OCI-LY7 (cell line): ENCODE data around the gene STIP1.

Experiments used
- CTCF ChIP-seq: fragments of 200-600 bp; sonication (generic); conservative IDR thresholded peaks from 2 replicates; pipeline ENCODE4 v1.5.1; 2014; ENCODE audit warnings: mild to moderate bottlenecking, antibody characterized with exemption, low read length, moderate library complexity, mixed read lengths
- EZH2phosphoT487 ChIP-seq: fragments of 200-600 bp; sonication (generic); IDR thresholded peaks from 2 replicates; pipeline ENCODE4 v1.6.1; 2018; ENCODE audit warnings: low read depth, borderline replicate concordance, mild to moderate bottlenecking, mixed run types, antibody characterized with exemption, low read length, moderate library complexity, mixed read lengths

DNA sequence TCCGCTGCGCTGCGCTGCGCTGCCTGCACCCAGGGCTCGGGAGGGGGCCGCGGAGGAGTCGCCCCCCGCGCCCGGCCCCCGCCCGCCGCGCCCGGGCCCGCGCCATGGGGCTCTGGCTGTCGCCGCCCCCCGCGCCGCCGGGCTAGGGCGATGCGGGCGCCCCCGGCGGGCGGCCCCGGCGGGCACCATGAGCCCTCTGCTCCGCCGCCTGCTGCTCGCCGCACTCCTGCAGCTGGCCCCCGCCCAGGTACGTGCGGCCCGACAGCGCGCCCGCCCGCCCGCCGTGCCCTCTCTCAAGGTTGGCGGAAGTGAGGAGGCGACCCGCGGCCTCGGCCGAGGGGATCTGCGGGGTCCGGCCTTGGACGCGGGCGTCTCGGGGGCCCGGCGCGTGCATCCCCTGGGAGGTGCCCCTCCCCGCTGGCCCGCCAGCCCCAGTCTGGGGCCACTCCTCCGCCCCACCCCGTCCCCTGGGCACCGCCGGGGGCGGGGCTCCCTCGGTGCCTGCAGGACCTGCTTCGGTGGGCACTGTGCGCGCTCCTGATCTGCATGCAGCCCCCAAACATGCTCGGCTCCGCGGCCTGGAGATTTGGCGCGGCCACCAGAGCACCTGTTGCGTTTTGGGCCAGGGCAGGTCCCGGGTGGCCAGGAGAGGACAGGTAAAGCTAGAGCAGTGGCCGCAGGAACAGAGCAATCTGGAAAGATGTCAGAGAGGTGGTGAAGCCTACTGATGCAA lies 48.8 kb downstream of the STIP1 start:
- TF ChIP-seq CTCF (no peak), EZH2phosphoT487 (no peak)
